K562 (cell line): Measurements from ENCODE around the gene CUL5. TPM values are rescaled to one million over a fixed set of nuclear protein-coding genes. Genes with fewer than 3 reads are reported as not detected.
A peak's percentile ranks its signal among the peaks of the same experiment; 100 is the strongest.

ENCODE experiments used
- BACH1 ChIP-seq: fragments of 200-800 bp; sonication (Bioruptor generic); IDR thresholded peaks from 2 replicates; pipeline ENCODE4 v1.6.1; 2016; ENCODE audit warnings: missing genetic modification characterization, missing compliant biosample characterization
- CTCF ChIP-seq, 3 experiments: IDR thresholded peaks in 2 of 3; conservative IDR thresholded peaks in 1 of 3; 2 replicates each; pipeline ENCODE4 v1.5.1; 2011 to 2012; ENCODE audit warnings: low read length in 3 of 3, mild to moderate bottlenecking in 3 of 3, control low read depth in 2 of 3, improper control_type of control experiment in 1 of 3, inconsistent platforms in 1 of 3, low read depth in 1 of 3, mixed read lengths in 1 of 3, moderate library complexity in 1 of 3; ENCODE audit not compliant: insufficient read depth in 2 of 3
- DIDO1 ChIP-seq: fragments of 450-650 bp; IDR thresholded peaks from 2 replicates; pipeline ENCODE4 v1.6.1; 2016; ENCODE audit warnings: low read depth, missing biosample characterization, missing genetic modification characterization
- EZH2 ChIP-seq: IDR thresholded peaks from 2 replicates; pipeline ENCODE4 v1.6.1; 2012; ENCODE audit warnings: low read depth, mild to moderate bottlenecking, inconsistent platforms, low read length, borderline replicate concordance
- HDAC2 ChIP-seq: fragments of 450-650 bp; IDR thresholded peaks from 2 replicates; pipeline ENCODE4 v1.6.1; 2016; ENCODE audit warnings: mild to moderate bottlenecking
- HMGN3 ChIP-seq: IDR thresholded peaks from 2 replicates; pipeline ENCODE4 v1.6.1; 2011; ENCODE audit warnings: borderline replicate concordance, low read depth, mild to moderate bottlenecking, mixed read lengths, low read length; ENCODE audit not compliant: insufficient read length; ENCODE audit errors: extremely low read depth
- KLF1 ChIP-seq: fragments of 450-650 bp; IDR thresholded peaks from 2 replicates; pipeline ENCODE4 v1.6.1; 2016; ENCODE audit warnings: missing genetic modification characterization, missing compliant biosample characterization
- MCM5 ChIP-seq: fragments of 450-650 bp; IDR thresholded peaks from 2 replicates; pipeline ENCODE4 v1.6.1; 2016; ENCODE audit warnings: low read depth
- NBN ChIP-seq: fragments of 450-650 bp; IDR thresholded peaks from 2 replicates; pipeline ENCODE4 v1.6.1; 2016; ENCODE audit warnings: low read depth, mild to moderate bottlenecking
- POLR3A ChIP-seq: IDR thresholded peaks from 2 replicates; pipeline ENCODE4 v1.6.1; 2011; ENCODE audit warnings: borderline replicate concordance, mild to moderate bottlenecking, moderate library complexity; ENCODE audit not compliant: insufficient read length, insufficient read depth; ENCODE audit errors: extremely low read depth
- PPARD ChIP-seq: fragments of 250-450 bp; sonication (Bioruptor Pico); IDR thresholded peaks from 2 replicates; pipeline ENCODE4 v1.8.0; 2022; ENCODE audit warnings: inconsistent platforms, mild to moderate bottlenecking, moderate library complexity
- PTBP1 ChIP-seq: fragments of 200-400 bp; formaldehyde crosslinking; IDR thresholded peaks from 2 replicates; pipeline ENCODE4 v1.6.1; 2017; ENCODE audit warnings: low read depth, low read length
- SMARCE1 ChIP-seq: fragments of 450-650 bp; IDR thresholded peaks from 2 replicates; pipeline ENCODE4 v1.7.1; 2016; ENCODE audit warnings: mild to moderate bottlenecking
- TARDBP ChIP-seq: fragments of 450-650 bp; IDR thresholded peaks from 2 replicates; pipeline ENCODE4 v1.6.1; 2016
- ZBTB8A ChIP-seq: fragments of 450-650 bp; IDR thresholded peaks from 2 replicates; pipeline ENCODE4 v1.6.1; 2018; ENCODE audit warnings: mild to moderate bottlenecking, moderate library complexity; ENCODE audit not compliant: partially characterized antibody
- ZNF431 ChIP-seq: sonication (generic); formaldehyde crosslinking; IDR thresholded peaks from 2 replicates; pipeline ENCODE4 v1.8.0; 2022; ENCODE audit warnings: mild to moderate bottlenecking, missing genetic modification reagents
- ZNF830 ChIP-seq: fragments of 250-450 bp; sonication (Bioruptor Pico); IDR thresholded peaks from 2 replicates; pipeline ENCODE4 v1.5.0; 2021; ENCODE audit warnings: mild to moderate bottlenecking
- polyA plus RNA-seq, 8 experiments: library from polyadenylated mRNA; depleted of rRNA in 4 of 8; stranded (reverse) in 5 of 8; unstranded in 3 of 8; fragments of >200 nt; fragmentation: Nextera tagmentation in 2 of 8; fragmentation: Illumina TruSeq in 1 of 8; extraction: Ambion mirVana in 2 of 8; extraction: Trizol in 1 of 8; gene quantifications; 2 replicates each; pipeline versions ENCODE4 v1.2.1 to v1.2.3, GENCODE V29; 2011 to 2014; ENCODE audit warnings: inconsistent platforms in 1 of 8, missing spikeins in 1 of 8
- total RNA-seq, 7 experiments: library from RNA; depleted of rRNA in 6 of 7; stranded (reverse); fragments of >200 nt in 6 of 7; fragmentation: Illumina TruSeq in 2 of 7; extraction: Trizol in 2 of 7; gene quantifications; 2 replicates each; pipeline versions ENCODE4 v1.2.1 to v1.2.3, GENCODE V29; 2011 to 2021; ENCODE audit warnings: low replicate concordance in 1 of 7
- TF ChIP-seq, protein P1 (sequence below): sonication (generic); formaldehyde crosslinking; IDR thresholded peaks from 2 replicates; pipeline ENCODE4 v1.8.0; 2023; ENCODE audit warnings: mild to moderate bottlenecking, missing genetic modification reagents
- TF ChIP-seq, protein P2 (sequence below), 3 experiments: fragments of 200-800 bp in 1 of 3; fragments of 250-450 bp in 1 of 3; fragments of 450-650 bp in 1 of 3; sonication (Bioruptor Pico) in 1 of 3; sonication (Bioruptor generic) in 1 of 3; formaldehyde crosslinking in 1 of 3; IDR thresholded peaks; 2 replicates each; pipeline versions ENCODE4 v1.6.1 to v1.8.0; 2016 to 2022; ENCODE audit warnings: mild to moderate bottlenecking in 2 of 3, missing genetic modification characterization in 2 of 3, missing compliant biosample characterization in 1 of 3, moderate library complexity in 1 of 3
- TF ChIP-seq, protein P3 (sequence below): sonication (generic); formaldehyde crosslinking; IDR thresholded peaks from 2 replicates; pipeline ENCODE4 v1.5.0; 2020; ENCODE audit warnings: missing genetic modification reagents

CUL5 gene
- total and polyA plus RNA-seq, 9 of the 15 experiments (the other 6 are each of a cell fraction or from before 2014, with no cell fraction given) = 14.3 to 45.9 (median 23.0) TPM

DNA sequence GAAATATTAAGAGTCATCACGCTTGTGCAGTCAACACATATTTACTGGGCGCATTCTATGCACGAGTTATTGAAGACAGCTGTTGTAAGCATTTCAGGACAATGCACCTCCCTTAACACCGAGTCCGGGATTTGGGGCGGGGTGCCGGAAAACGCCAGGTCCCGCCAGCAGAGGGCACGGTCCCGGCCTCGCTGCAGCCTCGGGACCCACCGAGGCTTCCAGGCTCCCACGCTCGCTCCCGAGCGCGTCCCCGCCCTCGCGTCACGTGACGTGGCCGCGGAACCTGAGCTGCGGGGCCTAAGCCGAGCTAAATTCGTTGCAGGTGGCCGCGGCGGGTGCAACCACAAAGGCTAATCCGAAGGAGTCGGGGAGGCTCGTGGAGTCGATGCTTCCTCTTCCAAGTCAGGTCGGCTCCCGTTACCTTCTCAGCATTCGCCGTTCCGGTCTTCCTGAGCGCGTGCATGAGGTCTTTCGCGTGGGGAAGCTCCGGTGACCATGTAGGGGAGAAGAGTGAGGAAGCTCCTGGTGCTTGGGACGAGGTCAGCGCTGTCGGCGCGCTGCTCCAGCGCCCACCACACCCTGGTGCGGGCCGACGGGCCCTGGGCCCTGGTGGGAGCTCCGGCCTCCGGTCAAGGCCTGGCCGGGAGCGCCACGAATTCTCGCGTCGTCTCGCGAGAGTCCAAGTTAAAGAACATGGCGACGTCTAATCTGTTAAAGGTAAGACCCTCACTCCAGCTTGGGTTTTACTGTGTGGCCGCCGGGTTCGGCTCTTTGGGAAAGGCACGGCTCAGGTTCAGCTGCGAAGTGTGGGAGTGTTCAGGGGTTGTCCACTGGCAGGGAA, at the start of gene CUL5 (continued):
- TF ChIP-seq DIDO1 = peak; percentile 68; the same call in 1 of the 2 replicates
- no peak for TF ChIP-seq MCM5
- TF ChIP-seq PPARD (CRISPR knock-in tag) = no peak
- TF ChIP-seq, protein P1, sequence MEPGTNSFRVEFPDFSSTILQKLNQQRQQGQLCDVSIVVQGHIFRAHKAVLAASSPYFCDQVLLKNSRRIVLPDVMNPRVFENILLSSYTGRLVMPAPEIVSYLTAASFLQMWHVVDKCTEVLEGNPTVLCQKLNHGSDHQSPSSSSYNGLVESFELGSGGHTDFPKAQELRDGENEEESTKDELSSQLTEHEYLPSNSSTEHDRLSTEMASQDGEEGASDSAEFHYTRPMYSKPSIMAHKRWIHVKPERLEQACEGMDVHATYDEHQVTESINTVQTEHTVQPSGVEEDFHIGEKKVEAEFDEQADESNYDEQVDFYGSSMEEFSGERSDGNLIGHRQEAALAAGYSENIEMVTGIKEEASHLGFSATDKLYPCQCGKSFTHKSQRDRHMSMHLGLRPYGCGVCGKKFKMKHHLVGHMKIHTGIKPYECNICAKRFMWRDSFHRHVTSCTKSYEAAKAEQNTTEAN (CRISPR knock-in tag) = peak; percentile 89; the same call in 1 of the 2 replicates
- TF ChIP-seq ZNF431 (CRISPR knock-in tag) = peak; percentile 83
- TF ChIP-seq, protein P2, sequence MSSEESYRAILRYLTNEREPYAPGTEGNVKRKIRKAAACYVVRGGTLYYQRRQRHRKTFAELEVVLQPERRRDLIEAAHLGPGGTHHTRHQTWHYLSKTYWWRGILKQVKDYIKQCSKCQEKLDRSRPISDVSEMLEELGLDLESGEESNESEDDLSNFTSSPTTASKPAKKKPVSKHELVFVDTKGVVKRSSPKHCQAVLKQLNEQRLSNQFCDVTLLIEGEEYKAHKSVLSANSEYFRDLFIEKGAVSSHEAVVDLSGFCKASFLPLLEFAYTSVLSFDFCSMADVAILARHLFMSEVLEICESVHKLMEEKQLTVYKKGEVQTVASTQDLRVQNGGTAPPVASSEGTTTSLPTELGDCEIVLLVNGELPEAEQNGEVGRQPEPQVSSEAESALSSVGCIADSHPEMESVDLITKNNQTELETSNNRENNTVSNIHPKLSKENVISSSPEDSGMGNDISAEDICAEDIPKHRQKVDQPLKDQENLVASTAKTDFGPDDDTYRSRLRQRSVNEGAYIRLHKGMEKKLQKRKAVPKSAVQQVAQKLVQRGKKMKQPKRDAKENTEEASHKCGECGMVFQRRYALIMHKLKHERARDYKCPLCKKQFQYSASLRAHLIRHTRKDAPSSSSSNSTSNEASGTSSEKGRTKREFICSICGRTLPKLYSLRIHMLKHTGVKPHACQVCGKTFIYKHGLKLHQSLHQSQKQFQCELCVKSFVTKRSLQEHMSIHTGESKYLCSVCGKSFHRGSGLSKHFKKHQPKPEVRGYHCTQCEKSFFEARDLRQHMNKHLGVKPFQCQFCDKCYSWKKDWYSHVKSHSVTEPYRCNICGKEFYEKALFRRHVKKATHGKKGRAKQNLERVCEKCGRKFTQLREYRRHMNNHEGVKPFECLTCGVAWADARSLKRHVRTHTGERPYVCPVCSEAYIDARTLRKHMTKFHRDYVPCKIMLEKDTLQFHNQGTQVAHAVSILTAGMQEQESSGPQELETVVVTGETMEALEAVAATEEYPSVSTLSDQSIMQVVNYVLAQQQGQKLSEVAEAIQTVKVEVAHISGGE (CRISPR knock-in tag; IDR thresholded peaks at IDR 0.05) = no peak
- no peak for TF ChIP-seq EZH2
- peak; percentile 91 for TF ChIP-seq HMGN3
- TF ChIP-seq CTCF (IDR thresholded peaks at IDR 0.05 in 2 of 3, conservative IDR thresholded peaks at IDR 0.05 in 1 of 3; ENCODE audit: insufficient read depth in 2 of 3, low read depth in 1 of 3, low read length in 3 of 3) = peak; percentile 87 to 88 (median 88)
- no peak for TF ChIP-seq BACH1 (tag)
- no peak; the same call in 1 of the 2 replicates for TF ChIP-seq TARDBP
- no peak for TF ChIP-seq POLR3A
- TF ChIP-seq, protein P3, sequence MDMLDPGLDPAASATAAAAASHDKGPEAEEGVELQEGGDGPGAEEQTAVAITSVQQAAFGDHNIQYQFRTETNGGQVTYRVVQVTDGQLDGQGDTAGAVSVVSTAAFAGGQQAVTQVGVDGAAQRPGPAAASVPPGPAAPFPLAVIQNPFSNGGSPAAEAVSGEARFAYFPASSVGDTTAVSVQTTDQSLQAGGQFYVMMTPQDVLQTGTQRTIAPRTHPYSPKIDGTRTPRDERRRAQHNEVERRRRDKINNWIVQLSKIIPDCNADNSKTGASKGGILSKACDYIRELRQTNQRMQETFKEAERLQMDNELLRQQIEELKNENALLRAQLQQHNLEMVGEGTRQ (CRISPR knock-in tag) = peak; percentile 99
- 0 out of 2 replicates have a peak, but pooled peaks have one; percentile 67 for TF ChIP-seq NBN
- TF ChIP-seq HDAC2 = peak; percentile 65; the same call in 1 of the 2 replicates
- TF ChIP-seq SMARCE1 = no peak
- TF ChIP-seq ZBTB8A = no peak
- TF ChIP-seq KLF1 (tag) = 0 out of 2 replicates have a peak, but pooled peaks have one; percentile 65
- TF ChIP-seq PTBP1 = 0 out of 2 replicates have a peak, but pooled peaks have one; percentile 35
- TF ChIP-seq ZNF830 (CRISPR knock-in tag) = peak; percentile 63; the same call in 1 of the 2 replicates
